HepG2 (cell line): ENCODE results near the gene CEP128. TPM values are rescaled to one million over a fixed set of nuclear protein-coding genes. Genes with fewer than 3 reads are reported as not detected.

Source experiments
- ATAC-seq: fragments of 200-7000 bp; cut with Tn5 transposase; 3 replicates; pipeline ENCODE4 v1.9.1; 2020; ENCODE audit warnings: mild to moderate bottlenecking, moderate library complexity
- BruUV-seq: library from RNA; stranded (reverse); fragments of 400-500 nt; replicated peaks from 2 replicates; lab custom pipeline; 2021; lab: Mats Ljungman, UMichigan
- CTCF ChIA-PET: fragments of 300-600 bp; formaldehyde crosslinking; extraction: SDS; loops from one replicate; lab custom pipeline; 2021; ENCODE audit warnings: low total read pairs, inconsistent platforms, low intra/inter-chr PET ratio; lab: Yijun Ruan, JAX
- POLR2A ChIA-PET: fragments of 350-600 bp; sonication (Branson Sonifier 250); formaldehyde crosslinking; loops from one replicate; lab custom pipeline; 2020; ENCODE audit warnings: antibody characterized with exemption, inconsistent platforms; lab: Yijun Ruan, JAX
- DNase-seq: peaks from one replicate; pipeline ENCODE4 v3.0.0-alpha.2; 2015; ENCODE audit warnings: low spot score
- FAIRE-seq: peaks from 3 replicates; lab custom pipeline; 2011; peaks lifted over from hg19 to GRCh38; lab: Jason Lieb, UNC
- H2AFZ ChIP-seq: one replicate; pipeline ENCODE4 v1.6.1; 2011; ENCODE audit warnings: low read length, inconsistent platforms
- H3K27ac ChIP-seq: fragments of 300-600 bp; 3 replicates; pipeline ENCODE4 v1.8.0; 2011; ENCODE audit warnings: mixed run types, mild to moderate bottlenecking, mixed read lengths, low read length, inconsistent platforms; ENCODE audit not compliant: insufficient read depth; ENCODE audit errors: extremely low read length
- H3K27me3 ChIP-seq, 2 experiments: fragments of 200-600 bp in 1 of 2; 2 replicates in 1 of 2; 3 replicates in 1 of 2; pipeline versions ENCODE4 v1.6.0 to v1.8.0; 2011; ENCODE audit warnings: low read length in 2 of 2, mild to moderate bottlenecking in 2 of 2, moderate library complexity in 2 of 2, inconsistent platforms in 1 of 2; ENCODE audit not compliant: insufficient read depth in 2 of 2, control insufficient read depth in 1 of 2
- H3K36me3 ChIP-seq, 2 experiments: fragments of 200-600 bp in 1 of 2; replicated peaks in 1 of 2; 2 replicates in 1 of 2; 3 replicates in 1 of 2; pipeline versions ENCODE4 v1.5.1 to v1.8.0; 2011; ENCODE audit warnings: low read length in 2 of 2, inconsistent platforms in 1 of 2; ENCODE audit not compliant: insufficient read depth in 2 of 2, control insufficient read depth in 1 of 2
- H3K4me1 ChIP-seq: 2 replicates; pipeline ENCODE4 v1.5.1; 2012; ENCODE audit warnings: low read length, inconsistent platforms; ENCODE audit not compliant: insufficient read depth
- H3K4me2 ChIP-seq: 2 replicates; pipeline ENCODE4 v1.6.0; 2011; ENCODE audit warnings: low read depth, low read length, inconsistent platforms
- H3K4me3 ChIP-seq, 3 experiments: fragments of 200-600 bp in 1 of 3; sonication (generic), shearing (Covaris generic) in 1 of 3; replicated peaks in 1 of 3; 2 replicates each; pipeline ENCODE4 v1.5.1; 2011 to 2016; ENCODE audit warnings: low read length in 3 of 3, inconsistent platforms in 2 of 3, low read depth in 2 of 3, mild to moderate bottlenecking in 2 of 3, control low read depth in 1 of 3, mixed read lengths in 1 of 3; ENCODE audit not compliant: insufficient read depth in 1 of 3
- H3K79me2 ChIP-seq: one replicate; pipeline ENCODE4 v1.6.1; 2011; ENCODE audit warnings: low read length, inconsistent platforms; ENCODE audit not compliant: insufficient read depth
- H3K9ac ChIP-seq: 2 replicates; pipeline ENCODE4 v1.6.0; 2011; ENCODE audit warnings: mild to moderate bottlenecking, low read depth, low read length, inconsistent platforms; ENCODE audit not compliant: insufficient read depth
- H3K9me3 ChIP-seq: 2 replicates; pipeline ENCODE4 v1.5.1; 2012; ENCODE audit warnings: mild to moderate bottlenecking, low read length
- H4K20me1 ChIP-seq: 2 replicates; pipeline ENCODE4 v1.6.0; 2011; ENCODE audit warnings: inconsistent platforms, mild to moderate bottlenecking, low read length, moderate library complexity; ENCODE audit not compliant: insufficient read depth
- CCDC6 ChIP-seq: sonication (generic); formaldehyde crosslinking; IDR thresholded peaks from 2 replicates; pipeline ENCODE4 v1.8.1; 2022; ENCODE audit warnings: mild to moderate bottlenecking, missing genetic modification reagents, moderate library complexity
- DMTF1 ChIP-seq: sonication (generic); formaldehyde crosslinking; IDR thresholded peaks from 2 replicates; pipeline ENCODE4 v1.4.0; 2020; ENCODE audit warnings: mild to moderate bottlenecking, missing genetic modification reagents
- MAF1 ChIP-seq: sonication (generic); formaldehyde crosslinking; IDR thresholded peaks from 2 replicates; pipeline ENCODE4 v1.5.0; 2020; ENCODE audit warnings: missing genetic modification reagents, borderline replicate concordance
- MXI1 ChIP-seq: IDR thresholded peaks from 3 replicates; pipeline ENCODE4 v1.6.1; 2012; ENCODE audit warnings: low read depth, low read length, inconsistent platforms, borderline replicate concordance
- TFDP1 ChIP-seq: IDR thresholded peaks from 2 replicates; pipeline ENCODE4 v1.6.1; 2016; ENCODE audit warnings: missing compliant biosample characterization, missing genetic modification reagents, borderline replicate concordance
- THRA ChIP-seq: sonication (generic); formaldehyde crosslinking; IDR thresholded peaks from 2 replicates; pipeline ENCODE4 v1.4.0; 2020; ENCODE audit warnings: missing genetic modification reagents, borderline replicate concordance
- TRIM22 ChIP-seq: fragments of 450-650 bp; IDR thresholded peaks from 2 replicates; pipeline ENCODE4 v1.6.1; 2017
- XBP1 ChIP-seq: sonication (generic); formaldehyde crosslinking; IDR thresholded peaks from 2 replicates; pipeline ENCODE4 v1.5.0; 2020; ENCODE audit warnings: missing genetic modification reagents
- ZNF816 ChIP-seq: sonication (generic); formaldehyde crosslinking; IDR thresholded peaks from 2 replicates; pipeline ENCODE4 v1.8.0; 2022; ENCODE audit warnings: missing genetic modification reagents, mild to moderate bottlenecking, borderline replicate concordance
- ZNF891 ChIP-seq: sonication (generic); formaldehyde crosslinking; IDR thresholded peaks from 2 replicates; pipeline ENCODE4 v1.5.0; 2020; ENCODE audit warnings: mild to moderate bottlenecking, missing genetic modification reagents
- WGBS: methylation state at CpG from one replicate; pipeline ENCODE4 v1.1.6; 2017; ENCODE audit warnings: low lambda C conversion rate; 5-methylcytosine and 5-hydroxymethylcytosine counted together
- in situ Hi-C: cut with HindIII; loops from 2 replicates; pipeline ENCODE4 v1.10.0; 2017; ENCODE audit warnings: low pct_unique_long_range_greater_than_20kb; ENCODE audit not compliant: extremely low pct_ligation_motif_present
- intact Hi-C: fragments of 100-400 bp; cut with micrococcal nuclease; formaldehyde crosslinking; loops from one replicate; pipeline ENCODE4 v1.10.0; 2022; ENCODE audit not compliant: unreplicated experiment
- polyA plus RNA-seq, 8 experiments: library from polyadenylated mRNA; depleted of rRNA in 3 of 8; stranded (reverse) in 7 of 8; unstranded in 1 of 8; fragments of >200 nt; fragmentation: Illumina TruSeq in 4 of 8; extraction: Trizol in 4 of 8; gene quantifications; 2 replicates each; pipeline versions ENCODE4 v1.2.1 to v1.2.3, GENCODE V29; 2011 to 2016; ENCODE audit warnings: low read depth in 4 of 8, missing spikeins in 1 of 8, mixed read lengths in 1 of 8; ENCODE audit not compliant: insufficient read depth in 1 of 8
- total RNA-seq, 5 experiments: library from RNA; depleted of rRNA; stranded (reverse); fragments of >200 nt; fragmentation: Illumina TruSeq; extraction: Trizol; gene quantifications; 2 replicates each; pipeline ENCODE4 v1.2.3, GENCODE V29; 2016; ENCODE audit warnings: low read depth in 1 of 5
- TF ChIP-seq, protein P1 (sequence below): IDR thresholded peaks from 2 replicates; pipeline ENCODE4 v1.6.1; 2016; ENCODE audit warnings: control low read depth
- TF ChIP-seq, protein P2 (sequence below): sonication (generic); formaldehyde crosslinking; IDR thresholded peaks from 2 replicates; pipeline ENCODE4 v1.4.0; 2020; ENCODE audit warnings: mild to moderate bottlenecking, missing genetic modification reagents
- TF ChIP-seq, protein P3 (sequence below): sonication (generic); formaldehyde crosslinking; IDR thresholded peaks from 2 replicates; pipeline ENCODE4 v1.4.0; 2020; ENCODE audit warnings: mild to moderate bottlenecking, missing genetic modification reagents

CEP128 gene
- total and polyA plus RNA-seq, 2 of the 13 experiments (the other 11 are each of a cell fraction or from before 2014, with no cell fraction given) = 1.3 to 7.5 TPM

DNA sequence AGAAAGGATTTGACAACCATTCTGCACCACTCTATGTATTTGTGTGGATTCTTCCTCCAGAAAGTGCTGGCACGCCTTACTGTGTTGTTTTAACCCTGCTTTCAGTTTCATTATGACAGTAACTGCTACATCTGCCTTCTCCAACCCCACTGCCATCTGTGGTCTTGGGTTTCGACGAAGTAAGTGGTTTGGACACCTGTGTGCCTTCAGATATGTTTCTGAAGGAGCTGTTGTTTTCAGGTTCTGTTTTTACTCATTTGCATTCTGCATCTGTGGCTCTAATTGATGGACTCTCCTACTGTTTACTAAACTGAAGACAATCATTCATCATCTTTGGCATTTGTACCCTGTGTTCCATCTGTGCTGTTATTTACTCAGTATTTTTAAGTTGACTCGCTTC lies 18.0 kb upstream of the CEP128 start:
- Histone ChIP-seq H3K79me2 (no peaks in the 10 kb centered on the region), H3K27ac (no peak overlapping the region), H3K9ac (no peak overlapping the region), H3K4me1 (peaks cover 10% of the 10 kb centered on the region), H3K4me2 (no peak overlapping the region), H3K36me3 (no peaks in the 10 kb centered on the region), H3K27me3 (peaks cover 4 to 22% of the 10 kb centered on the region in 2 experiments; a peak in 2 of 5 replicates), H4K20me1 (no peaks in the 10 kb centered on the region), H3K9me3 (no peaks in the 10 kb centered on the region), H2AFZ (no peak overlapping the region), H3K4me3 (no peak overlapping the region)
- intact Hi-C loops = no loop called here
- BruUV-seq = no TSS peak
- in situ Hi-C loops = no loop called here
- WGBS = 5% methylated on average over 4 of the region's 4 CpGs
- POLR2A ChIA-PET = no interaction called here
- no peak for DNase-seq
- CTCF ChIA-PET = no interaction called here
- no peak for ATAC-seq
- no peak for FAIRE-seq
- TF ChIP-seq XBP1 (CRISPR knock-in tag) = no peak
- TF ChIP-seq, protein P1, sequence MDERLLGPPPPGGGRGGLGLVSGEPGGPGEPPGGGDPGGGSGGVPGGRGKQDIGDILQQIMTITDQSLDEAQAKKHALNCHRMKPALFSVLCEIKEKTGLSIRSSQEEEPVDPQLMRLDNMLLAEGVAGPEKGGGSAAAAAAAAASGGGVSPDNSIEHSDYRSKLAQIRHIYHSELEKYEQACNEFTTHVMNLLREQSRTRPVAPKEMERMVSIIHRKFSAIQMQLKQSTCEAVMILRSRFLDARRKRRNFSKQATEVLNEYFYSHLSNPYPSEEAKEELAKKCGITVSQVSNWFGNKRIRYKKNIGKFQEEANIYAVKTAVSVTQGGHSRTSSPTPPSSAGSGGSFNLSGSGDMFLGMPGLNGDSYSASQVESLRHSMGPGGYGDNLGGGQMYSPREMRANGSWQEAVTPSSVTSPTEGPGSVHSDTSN (CRISPR knock-in tag) = no peak
- no peak for TF ChIP-seq ZNF891 (CRISPR knock-in tag)
- TF ChIP-seq TFDP1 = no peak
- no peak for TF ChIP-seq CCDC6 (CRISPR knock-in tag)
- no peak for TF ChIP-seq MAF1 (CRISPR knock-in tag)
- no peak for TF ChIP-seq TRIM22
- TF ChIP-seq, protein P2, sequence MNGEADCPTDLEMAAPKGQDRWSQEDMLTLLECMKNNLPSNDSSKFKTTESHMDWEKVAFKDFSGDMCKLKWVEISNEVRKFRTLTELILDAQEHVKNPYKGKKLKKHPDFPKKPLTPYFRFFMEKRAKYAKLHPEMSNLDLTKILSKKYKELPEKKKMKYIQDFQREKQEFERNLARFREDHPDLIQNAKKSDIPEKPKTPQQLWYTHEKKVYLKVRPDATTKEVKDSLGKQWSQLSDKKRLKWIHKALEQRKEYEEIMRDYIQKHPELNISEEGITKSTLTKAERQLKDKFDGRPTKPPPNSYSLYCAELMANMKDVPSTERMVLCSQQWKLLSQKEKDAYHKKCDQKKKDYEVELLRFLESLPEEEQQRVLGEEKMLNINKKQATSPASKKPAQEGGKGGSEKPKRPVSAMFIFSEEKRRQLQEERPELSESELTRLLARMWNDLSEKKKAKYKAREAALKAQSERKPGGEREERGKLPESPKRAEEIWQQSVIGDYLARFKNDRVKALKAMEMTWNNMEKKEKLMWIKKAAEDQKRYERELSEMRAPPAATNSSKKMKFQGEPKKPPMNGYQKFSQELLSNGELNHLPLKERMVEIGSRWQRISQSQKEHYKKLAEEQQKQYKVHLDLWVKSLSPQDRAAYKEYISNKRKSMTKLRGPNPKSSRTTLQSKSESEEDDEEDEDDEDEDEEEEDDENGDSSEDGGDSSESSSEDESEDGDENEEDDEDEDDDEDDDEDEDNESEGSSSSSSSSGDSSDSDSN (CRISPR knock-in tag) = no peak
- TF ChIP-seq, protein P3, sequence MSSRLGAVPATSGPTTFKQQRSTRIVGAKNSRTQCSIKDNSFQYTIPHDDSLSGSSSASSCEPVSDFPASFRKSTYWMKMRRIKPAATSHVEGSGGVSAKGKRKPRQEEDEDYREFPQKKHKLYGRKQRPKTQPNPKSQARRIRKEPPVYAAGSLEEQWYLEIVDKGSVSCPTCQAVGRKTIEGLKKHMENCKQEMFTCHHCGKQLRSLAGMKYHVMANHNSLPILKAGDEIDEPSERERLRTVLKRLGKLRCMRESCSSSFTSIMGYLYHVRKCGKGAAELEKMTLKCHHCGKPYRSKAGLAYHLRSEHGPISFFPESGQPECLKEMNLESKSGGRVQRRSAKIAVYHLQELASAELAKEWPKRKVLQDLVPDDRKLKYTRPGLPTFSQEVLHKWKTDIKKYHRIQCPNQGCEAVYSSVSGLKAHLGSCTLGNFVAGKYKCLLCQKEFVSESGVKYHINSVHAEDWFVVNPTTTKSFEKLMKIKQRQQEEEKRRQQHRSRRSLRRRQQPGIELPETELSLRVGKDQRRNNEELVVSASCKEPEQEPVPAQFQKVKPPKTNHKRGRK (CRISPR knock-in tag) = no peak
- TF ChIP-seq DMTF1 (CRISPR knock-in tag) = no peak
- no peak for TF ChIP-seq ZNF816
- no peak for TF ChIP-seq MXI1
- no peak for TF ChIP-seq THRA
